ENCODE measurements around the gene UBE3C. TPM values are rescaled to one million over a fixed set of nuclear protein-coding genes. Genes with fewer than 3 reads are reported as not detected.
A peak's percentile ranks its signal among the peaks of the same experiment; 100 is the strongest.

The UBE3C gene
- total RNA-seq, 1 experiment from 2014 or later: 87.6 TPM

DNA sequence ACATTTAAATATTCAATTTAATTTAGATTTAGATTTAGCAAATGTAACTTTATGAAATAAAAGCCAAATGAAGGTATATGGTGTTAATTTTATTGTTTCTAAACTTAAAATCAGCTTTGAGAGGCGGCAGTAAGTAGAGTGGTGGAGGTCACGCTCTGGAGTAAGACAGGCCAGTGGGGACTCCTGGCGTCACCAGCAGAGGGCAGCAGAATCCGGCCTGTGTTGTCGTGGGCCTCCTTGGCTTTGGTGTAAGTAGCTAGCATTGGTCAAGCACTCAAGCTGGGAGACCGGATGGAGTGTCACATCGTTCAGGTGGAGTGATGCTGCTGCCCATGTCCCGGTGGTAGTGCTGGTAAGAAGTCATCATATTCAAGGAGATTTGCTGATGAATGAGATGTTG is 99.4 kb downstream of the UBE3C start:
- in situ Hi-C loops (cut with HindIII; ENCODE audit: low pct_unique_long_range_greater_than_20kb, low sequenced_read_pairs): no loop called here
- no peak for DNase-seq (ENCODE audit: low read depth, low spot score)
- no peak for TF ChIP-seq SIN3A (IDR thresholded peaks at IDR 0.05; ENCODE audit: borderline replicate concordance, insufficient read depth, low read depth, low read length)
- TF ChIP-seq, protein P1, sequence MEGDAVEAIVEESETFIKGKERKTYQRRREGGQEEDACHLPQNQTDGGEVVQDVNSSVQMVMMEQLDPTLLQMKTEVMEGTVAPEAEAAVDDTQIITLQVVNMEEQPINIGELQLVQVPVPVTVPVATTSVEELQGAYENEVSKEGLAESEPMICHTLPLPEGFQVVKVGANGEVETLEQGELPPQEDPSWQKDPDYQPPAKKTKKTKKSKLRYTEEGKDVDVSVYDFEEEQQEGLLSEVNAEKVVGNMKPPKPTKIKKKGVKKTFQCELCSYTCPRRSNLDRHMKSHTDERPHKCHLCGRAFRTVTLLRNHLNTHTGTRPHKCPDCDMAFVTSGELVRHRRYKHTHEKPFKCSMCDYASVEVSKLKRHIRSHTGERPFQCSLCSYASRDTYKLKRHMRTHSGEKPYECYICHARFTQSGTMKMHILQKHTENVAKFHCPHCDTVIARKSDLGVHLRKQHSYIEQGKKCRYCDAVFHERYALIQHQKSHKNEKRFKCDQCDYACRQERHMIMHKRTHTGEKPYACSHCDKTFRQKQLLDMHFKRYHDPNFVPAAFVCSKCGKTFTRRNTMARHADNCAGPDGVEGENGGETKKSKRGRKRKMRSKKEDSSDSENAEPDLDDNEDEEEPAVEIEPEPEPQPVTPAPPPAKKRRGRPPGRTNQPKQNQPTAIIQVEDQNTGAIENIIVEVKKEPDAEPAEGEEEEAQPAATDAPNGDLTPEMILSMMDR (IDR thresholded peaks at IDR 0.05): peak; percentile 32; the same call in 1 of the 2 replicates
- CTCF ChIA-PET: no interaction called here
- no peaks in the 10 kb centered on the region for H3K9me3 ChIP-seq (ENCODE audit: control insufficient read depth, insufficient read depth, low read depth, low read length)
- no peak overlapping the region for H3K27ac ChIP-seq (ENCODE audit: low read length)
- no peak for ATAC-seq
- BruUV-seq (replicated peaks): no TSS peak
- H3K36me3 ChIP-seq (ENCODE audit: control insufficient read depth, insufficient read depth, low read length): peaks cover 8% of the 10 kb centered on the region
- intact Hi-C loops (cut with micrococcal nuclease; ENCODE audit: unreplicated experiment): no loop called here
- H3K4me3 ChIP-seq (ENCODE audit: low read depth in 2 of 2, low read length in 2 of 2): no peak overlapping the region
- POLR2A ChIA-PET: no interaction called here
- H3K4me1 ChIP-seq (ENCODE audit: control insufficient read depth, insufficient read depth, low read length): peaks cover 3% of the 10 kb centered on the region; the same call in 1 of the 2 replicates
- H3K27me3 ChIP-seq (ENCODE audit: control insufficient read depth, insufficient read depth, low read length): no peaks in the 10 kb centered on the region

DNA sequence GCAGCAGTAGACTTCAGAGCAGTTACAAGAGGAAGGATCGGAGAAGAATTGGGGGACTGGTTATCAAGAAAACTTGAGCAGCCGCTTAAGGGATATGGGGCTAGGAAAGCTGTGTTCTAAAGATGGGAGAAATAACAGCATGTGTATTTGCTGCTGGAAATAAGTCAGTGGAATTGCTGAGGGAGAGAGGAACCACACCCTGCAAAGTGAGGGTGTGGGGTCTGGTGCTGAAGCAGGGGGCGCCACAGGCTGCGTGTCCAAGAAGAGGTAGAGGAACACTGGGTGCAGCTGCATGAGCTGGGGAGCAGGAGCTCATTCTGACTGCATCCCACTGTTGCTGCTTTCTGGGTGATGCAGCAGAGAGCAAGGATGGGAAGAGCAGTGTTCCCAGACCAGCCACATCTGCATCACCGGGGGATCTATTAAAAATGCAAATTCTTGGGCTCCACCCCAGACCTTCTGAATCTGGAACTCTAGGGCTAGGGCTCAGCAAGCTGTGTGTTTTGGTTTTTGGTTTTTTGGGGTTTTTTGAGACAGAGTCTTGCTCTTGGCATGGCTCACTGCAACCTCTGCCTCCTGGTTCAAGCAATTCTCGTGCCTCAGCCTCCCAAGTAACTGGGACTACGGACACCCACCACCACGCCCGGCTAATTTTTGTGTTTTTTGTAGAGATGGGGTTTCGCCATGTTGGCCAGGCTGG is 101.0 kb downstream of the UBE3C start:
- Histone ChIP-seq H3K4me3 (ENCODE audit: low read depth in 2 of 2, low read length in 2 of 2) (no peak overlapping the region), H3K36me3 (ENCODE audit: control insufficient read depth, insufficient read depth, low read length) (peaks cover 8% of the 10 kb centered on the region), H3K27me3 (ENCODE audit: control insufficient read depth, insufficient read depth, low read length) (no peaks in the 10 kb centered on the region), H3K9me3 (ENCODE audit: control insufficient read depth, insufficient read depth, low read depth, low read length) (no peaks in the 10 kb centered on the region), H3K27ac (ENCODE audit: low read length) (no peak overlapping the region), H3K4me1 (ENCODE audit: control insufficient read depth, insufficient read depth, low read length) (peaks cover 3% of the 10 kb centered on the region; the same call in 1 of the 2 replicates)
- ChIA-PET POLR2A (no interaction called here), CTCF (no interaction called here)
- TF ChIP-seq TCF7L2 (IDR thresholded peaks at IDR 0.05; ENCODE audit: low read depth, low read length) (no peak), POLR2AphosphoS5 (IDR thresholded peaks at IDR 0.05; ENCODE audit: low read depth, low read length) (no peak)
- TF ChIP-seq, protein P1 (IDR thresholded peaks at IDR 0.05): no peak
- DNase-seq (ENCODE audit: low read depth, low spot score) (no peak), ATAC-seq (no peak)
- in situ Hi-C loops (cut with HindIII; ENCODE audit: low pct_unique_long_range_greater_than_20kb, low sequenced_read_pairs): no loop called here
- no TSS peak for BruUV-seq (replicated peaks)
- intact Hi-C loops (cut with micrococcal nuclease; ENCODE audit: unreplicated experiment): no loop called here

DNA sequence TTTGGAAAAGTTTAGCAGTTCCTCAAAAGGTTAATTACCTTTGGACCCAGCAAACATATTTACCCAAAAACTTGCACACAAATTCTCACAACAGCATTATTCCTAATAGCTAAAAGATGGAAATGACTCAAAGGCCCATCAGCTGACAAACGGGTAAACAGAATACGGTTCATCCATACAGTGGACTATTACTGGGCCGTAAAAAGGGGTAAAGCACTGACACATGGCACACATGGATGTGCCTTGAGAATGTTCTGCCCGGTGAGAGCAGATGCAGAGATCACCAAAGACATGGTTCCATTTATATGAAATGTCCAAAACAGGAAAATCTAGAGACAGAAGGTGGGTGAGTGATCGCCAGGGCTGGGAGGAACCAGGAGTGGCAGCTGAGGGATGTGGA is 102.9 kb downstream of the UBE3C start:
- H3K27me3 ChIP-seq (ENCODE audit: control insufficient read depth, insufficient read depth, low read length): no peaks in the 10 kb centered on the region
- CTCF ChIA-PET: no interaction called here
- H3K27ac ChIP-seq (ENCODE audit: low read length): no peak overlapping the region
- no peaks in the 10 kb centered on the region for H3K9me3 ChIP-seq (ENCODE audit: control insufficient read depth, insufficient read depth, low read depth, low read length)
- POLR2A ChIA-PET: no interaction called here
- ATAC-seq: no peak
- no peaks in the 10 kb centered on the region; the same call in 1 of the 2 replicates for H3K36me3 ChIP-seq (ENCODE audit: control insufficient read depth, insufficient read depth, low read length)
- in situ Hi-C loops (cut with HindIII; ENCODE audit: low pct_unique_long_range_greater_than_20kb, low sequenced_read_pairs) (no loop called here), intact Hi-C loops (cut with micrococcal nuclease; ENCODE audit: unreplicated experiment) (no loop called here)
- H3K4me1 ChIP-seq (ENCODE audit: control insufficient read depth, insufficient read depth, low read length): no peaks in the 10 kb centered on the region
- TF ChIP-seq, protein P1 (IDR thresholded peaks at IDR 0.05): no peak
- TF ChIP-seq TCF7L2 (IDR thresholded peaks at IDR 0.05; ENCODE audit: low read depth, low read length) (no peak), SIN3A (IDR thresholded peaks at IDR 0.05; ENCODE audit: borderline replicate concordance, insufficient read depth, low read depth, low read length) (no peak), POLR2AphosphoS5 (IDR thresholded peaks at IDR 0.05; ENCODE audit: low read depth, low read length) (no peak)
- TF ChIP-seq, protein P2, sequence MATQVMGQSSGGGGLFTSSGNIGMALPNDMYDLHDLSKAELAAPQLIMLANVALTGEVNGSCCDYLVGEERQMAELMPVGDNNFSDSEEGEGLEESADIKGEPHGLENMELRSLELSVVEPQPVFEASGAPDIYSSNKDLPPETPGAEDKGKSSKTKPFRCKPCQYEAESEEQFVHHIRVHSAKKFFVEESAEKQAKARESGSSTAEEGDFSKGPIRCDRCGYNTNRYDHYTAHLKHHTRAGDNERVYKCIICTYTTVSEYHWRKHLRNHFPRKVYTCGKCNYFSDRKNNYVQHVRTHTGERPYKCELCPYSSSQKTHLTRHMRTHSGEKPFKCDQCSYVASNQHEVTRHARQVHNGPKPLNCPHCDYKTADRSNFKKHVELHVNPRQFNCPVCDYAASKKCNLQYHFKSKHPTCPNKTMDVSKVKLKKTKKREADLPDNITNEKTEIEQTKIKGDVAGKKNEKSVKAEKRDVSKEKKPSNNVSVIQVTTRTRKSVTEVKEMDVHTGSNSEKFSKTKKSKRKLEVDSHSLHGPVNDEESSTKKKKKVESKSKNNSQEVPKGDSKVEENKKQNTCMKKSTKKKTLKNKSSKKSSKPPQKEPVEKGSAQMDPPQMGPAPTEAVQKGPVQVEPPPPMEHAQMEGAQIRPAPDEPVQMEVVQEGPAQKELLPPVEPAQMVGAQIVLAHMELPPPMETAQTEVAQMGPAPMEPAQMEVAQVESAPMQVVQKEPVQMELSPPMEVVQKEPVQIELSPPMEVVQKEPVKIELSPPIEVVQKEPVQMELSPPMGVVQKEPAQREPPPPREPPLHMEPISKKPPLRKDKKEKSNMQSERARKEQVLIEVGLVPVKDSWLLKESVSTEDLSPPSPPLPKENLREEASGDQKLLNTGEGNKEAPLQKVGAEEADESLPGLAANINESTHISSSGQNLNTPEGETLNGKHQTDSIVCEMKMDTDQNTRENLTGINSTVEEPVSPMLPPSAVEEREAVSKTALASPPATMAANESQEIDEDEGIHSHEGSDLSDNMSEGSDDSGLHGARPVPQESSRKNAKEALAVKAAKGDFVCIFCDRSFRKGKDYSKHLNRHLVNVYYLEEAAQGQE (IDR thresholded peaks at IDR 0.05; ENCODE audit: insufficient read depth in 1 of 2, low read depth in 2 of 2, low read length in 1 of 2): no peak
- BruUV-seq (replicated peaks): no TSS peak
- DNase-seq (ENCODE audit: low read depth, low spot score): no peak
- H3K4me3 ChIP-seq (ENCODE audit: low read depth in 2 of 2, low read length in 2 of 2): no peak overlapping the region

Measured in Panc1 (cell line).